ENCODE results near the gene RBM26. TPM values are rescaled to one million over a fixed set of nuclear protein-coding genes. Genes with fewer than 3 reads are reported as not detected.
A peak's percentile ranks its signal among the peaks of the same experiment; 100 is the strongest.

RBM26 gene
- polyA plus RNA-seq, 12 donors = 43.9 to 174 (median 62.2) TPM

DNA sequence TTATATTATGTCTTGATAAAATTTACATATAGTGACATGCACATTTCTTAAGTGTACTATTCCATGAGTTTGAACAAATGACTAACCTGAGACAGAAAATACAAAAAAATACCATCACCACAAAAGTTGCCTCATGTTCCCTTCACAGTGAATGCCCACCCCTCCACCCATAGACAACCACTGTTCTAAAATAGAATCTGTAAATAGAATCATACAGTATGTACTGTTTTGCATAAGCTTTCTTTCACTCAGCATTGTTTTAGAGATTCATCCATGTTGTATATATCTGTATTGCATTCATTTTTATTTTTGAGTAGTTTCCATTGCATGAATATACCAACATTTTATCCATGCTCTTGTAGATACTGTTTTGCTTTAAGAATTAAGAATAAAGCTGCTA, 23.3 kb upstream of the RBM26 start:
- DNase-seq = no peak

DNA sequence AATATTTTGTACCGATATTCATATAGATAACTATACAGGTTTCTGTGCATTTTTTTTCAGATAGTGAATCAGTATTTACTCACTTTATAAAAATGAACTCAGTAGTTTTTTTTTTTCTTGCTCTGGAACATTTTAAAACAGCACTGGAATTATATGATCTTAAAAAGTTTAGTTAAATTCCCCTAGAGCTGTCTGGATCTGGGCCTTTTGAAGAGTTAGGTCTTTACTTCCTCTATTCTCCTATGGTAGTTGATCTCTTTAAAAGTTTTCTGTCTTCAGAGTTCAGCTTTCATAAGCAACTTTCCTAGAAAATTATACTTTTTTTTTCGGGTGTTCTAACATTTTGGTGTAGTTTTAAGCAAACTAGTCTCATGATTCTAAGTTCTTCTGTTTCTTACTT, 21.8 kb upstream of the RBM26 start:
- DNase-seq = no peak

DNA sequence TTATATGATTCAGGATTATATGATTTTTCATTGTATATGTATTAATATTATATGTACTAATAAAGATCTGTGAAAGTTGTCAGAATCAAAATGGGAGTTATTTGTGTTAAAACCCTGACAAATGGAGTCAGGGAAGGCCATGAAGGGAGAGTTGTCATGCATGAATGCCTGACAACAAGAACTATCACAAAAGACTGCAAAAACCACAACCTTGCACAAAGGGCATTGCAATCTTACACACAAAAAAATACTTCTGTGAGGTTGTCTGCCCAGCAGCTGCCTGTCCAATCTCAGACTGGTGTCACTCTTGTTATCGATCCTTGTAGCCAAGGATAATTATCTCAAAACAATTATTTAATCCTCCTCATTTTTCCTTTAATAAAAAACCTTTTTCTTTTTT, 21.2 kb upstream of the RBM26 start:
- DNase-seq = no peak

DNA sequence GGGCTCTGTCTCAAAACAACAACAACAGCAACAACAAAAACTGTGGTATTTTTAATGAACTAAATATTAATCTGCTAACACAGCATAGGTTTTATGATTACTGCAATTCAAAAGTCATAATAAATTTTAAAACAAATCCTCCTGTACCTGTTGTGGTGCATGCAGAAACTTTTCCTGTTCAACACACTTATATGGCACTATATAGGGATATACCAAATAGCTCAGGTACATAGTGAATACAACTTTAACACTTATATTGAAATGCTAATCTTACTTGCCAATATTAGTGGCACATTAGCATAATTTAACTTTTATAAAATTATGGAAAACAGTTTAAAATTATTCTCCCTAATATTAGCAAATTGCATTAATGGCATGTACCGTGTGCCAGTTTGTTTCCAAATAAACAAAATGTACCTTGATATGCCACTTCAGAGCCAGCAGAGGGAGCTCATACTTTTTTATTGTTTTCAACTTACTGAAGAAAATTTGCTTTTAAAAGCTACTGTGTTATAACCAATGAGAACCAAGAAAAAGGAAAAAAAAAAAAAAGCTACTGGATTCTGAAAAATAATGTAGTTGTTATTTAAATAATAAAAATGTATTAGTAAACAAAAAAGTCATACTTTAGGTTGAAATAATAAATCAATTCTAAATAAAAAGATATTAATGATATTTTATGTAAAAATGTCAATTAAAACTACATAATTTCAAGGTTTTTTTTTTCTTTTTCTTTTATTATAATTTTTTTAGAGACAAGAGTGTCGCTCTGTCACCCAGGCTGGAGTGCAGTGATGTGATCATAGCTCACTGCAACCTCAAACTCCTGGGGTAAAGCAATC, 18.0 kb upstream of the RBM26 start:
- DNase-seq = peak; percentile 15

GRCh38 chr13:79423340-79423739, 17.3 kb upstream of the RBM26 start:
- no peak for DNase-seq

DNA sequence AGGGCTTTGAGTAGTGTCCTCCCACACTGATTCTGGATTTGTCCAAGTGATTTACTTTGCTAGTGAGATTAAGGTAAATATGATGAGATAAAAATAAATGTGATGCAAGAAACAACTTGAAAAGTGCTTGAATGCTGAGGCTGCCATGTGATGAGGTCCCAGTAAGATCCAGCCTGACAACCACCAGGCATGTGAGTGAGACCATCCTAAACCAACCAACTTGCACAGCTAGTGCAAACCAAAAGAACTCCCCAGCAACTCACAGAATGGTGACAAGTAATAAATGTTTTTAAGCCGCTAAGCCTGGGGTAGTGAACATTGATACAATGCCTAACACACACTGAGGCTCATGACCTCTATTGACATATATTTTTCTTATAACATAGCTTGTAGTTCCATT, 13.3 kb upstream of the RBM26 start:
- no peak for DNase-seq

GRCh38 chr13:79417741-79418140, 11.7 kb upstream of the RBM26 start:
- no peak for DNase-seq

DNA sequence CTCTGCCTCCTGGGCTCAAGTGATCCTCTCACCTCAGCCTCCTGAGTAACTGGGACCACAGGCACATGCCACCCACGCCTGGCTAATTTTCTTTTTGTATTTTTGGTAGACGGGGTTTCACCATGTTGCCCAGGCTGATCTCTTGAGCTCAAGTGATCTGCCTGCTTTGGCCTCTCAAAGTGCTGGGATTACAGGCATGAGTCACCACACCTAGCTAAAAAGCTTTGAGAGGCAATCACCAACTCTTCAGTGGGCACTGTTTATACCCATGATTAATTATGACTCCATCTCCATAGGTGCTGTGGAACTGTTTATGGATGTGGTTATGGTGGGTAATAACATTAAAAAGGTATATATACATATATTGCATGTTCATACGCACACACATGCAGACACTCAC, 7.5 kb upstream of the RBM26 start:
- DNase-seq = no peak

DNA sequence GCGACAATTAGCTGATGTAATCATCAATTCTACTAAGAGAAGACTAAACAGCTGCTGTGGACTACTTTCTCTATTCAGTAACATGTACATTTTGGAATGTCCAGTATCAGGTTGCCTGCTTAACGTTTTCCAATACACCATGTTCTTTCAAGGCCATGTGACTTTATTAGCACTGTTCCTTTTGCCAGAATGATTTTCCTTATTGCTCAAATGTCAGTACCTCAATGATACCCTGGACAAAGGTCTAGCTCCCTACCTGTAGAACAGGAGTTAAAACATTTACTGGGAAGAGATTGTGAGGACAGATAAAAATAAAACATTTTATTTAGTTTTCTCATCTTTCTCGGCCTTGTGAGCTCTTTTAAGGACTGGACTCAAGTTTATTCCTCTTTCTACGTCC, 3.8 kb upstream of the RBM26 start:
- no peak for DNase-seq

GRCh38 chr13:79407349-79407979, 1.4 kb upstream of the RBM26 start:
- DNase-seq = no peak

GRCh38 chr13:79406597-79406908, 498 bp upstream of the RBM26 start:
- no peak for DNase-seq

DNA sequence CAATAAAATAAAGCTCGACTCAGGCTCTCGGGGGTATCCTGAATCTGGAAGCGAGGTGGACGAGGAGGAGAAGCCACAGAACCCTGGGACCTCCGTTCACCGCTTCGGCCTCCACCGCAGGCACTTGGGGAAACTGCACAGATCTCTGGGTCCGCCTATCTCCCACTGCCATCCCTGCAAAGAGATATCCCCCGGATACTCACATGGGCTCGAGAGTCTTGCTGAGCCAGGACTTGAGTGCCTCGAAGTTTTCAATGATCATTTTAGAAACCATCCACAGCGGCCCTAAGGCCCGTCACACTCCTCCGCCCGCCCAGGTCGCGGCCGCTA, 589 bp downstream of the RBM26 start:
- peak; percentile 44 for DNase-seq

DNA sequence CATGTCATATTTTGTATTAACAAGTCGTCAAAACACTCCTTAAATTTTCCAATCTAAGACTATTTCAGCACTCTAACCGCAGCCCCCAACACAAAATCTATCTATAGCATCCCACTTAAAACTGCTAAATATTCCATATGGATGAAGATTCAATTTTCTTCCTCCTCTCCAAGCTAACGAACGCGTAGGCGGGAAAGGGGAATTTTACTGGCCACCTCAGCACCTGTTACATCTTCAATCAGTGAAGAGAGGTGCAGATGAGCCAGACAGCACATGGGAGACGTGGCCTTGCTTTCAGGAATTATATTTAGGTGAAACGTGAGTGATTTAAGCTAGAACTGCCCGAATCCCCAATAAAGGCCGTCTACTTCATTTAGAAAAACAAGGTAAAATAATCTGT, 1.1 kb downstream of the RBM26 start:
- DNase-seq = no peak

DNA sequence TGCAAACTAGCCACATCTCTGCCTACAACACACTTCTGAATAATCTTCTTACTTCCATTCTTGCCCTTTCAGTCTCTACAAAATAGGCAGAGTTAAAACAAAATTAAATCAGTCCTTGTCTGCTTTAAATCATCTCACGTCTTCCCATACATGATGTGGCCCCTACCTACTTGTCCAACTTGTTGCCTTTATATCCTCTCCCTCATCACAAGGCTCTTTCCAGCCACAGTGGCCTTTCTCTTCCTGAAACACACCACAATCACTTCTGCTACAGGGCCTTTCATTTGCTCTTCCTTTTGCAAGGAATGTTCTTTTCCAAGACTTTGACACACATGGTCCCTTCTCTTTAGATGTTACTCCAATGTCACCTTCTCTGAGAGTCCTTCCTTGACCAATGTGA, 1.7 kb downstream of the RBM26 start:
- DNase-seq = no peak

GRCh38 chr13:79403113-79403512, 2.9 kb downstream of the RBM26 start:
- DNase-seq = no peak

DNA sequence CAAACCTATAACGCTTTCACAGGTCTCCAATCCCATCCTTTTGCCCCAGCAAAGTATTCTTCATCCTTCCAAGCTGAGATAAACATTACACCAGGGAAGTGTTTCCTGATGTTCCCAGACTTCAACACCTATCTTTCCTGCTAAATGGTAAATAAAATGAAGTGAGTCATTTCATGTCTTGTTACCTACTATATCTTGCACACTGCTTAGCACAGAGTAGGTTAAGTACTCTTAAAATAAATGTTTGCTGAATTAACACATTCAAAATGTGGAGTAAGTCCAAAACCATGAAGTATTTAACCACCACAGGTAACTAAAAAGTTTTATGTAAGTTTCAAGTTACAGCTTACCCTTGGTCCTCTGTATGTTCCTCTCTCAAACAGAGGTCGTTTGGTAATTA, 3.4 kb downstream of the RBM26 start:
- DNase-seq = no peak

DNA sequence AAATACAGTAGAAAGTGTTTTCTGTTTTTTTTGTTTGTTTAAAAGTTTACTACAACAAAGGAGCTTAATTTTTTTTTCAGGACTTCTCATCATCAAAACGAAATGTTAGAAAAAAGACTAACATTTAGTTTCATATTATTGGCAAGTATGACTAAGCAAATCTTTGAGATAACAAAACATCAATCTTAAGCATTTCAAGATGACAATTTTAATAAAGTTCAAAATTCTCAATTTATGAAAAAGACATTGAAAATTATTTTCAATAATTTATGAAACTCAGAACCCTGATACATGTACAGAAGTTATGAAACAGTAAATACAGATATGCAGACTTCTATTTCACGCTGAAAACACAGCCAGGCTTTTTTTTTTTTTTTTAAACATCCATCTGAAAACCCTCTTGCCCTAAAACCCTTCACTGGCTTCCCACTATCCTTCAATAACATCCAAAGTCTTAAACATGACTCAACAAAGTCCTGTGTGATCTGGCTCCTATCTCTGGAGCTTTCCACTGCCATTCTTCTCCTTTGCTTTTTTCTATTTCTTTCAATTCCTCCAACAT, 3.9 kb downstream of the RBM26 start:
- DNase-seq = no peak

GRCh38 chr13:79401259-79402070, 4.6 kb downstream of the RBM26 start:
- no peak for DNase-seq

GRCh38 chr13:79398915-79399314, 7.1 kb downstream of the RBM26 start:
- DNase-seq = no peak

DNA sequence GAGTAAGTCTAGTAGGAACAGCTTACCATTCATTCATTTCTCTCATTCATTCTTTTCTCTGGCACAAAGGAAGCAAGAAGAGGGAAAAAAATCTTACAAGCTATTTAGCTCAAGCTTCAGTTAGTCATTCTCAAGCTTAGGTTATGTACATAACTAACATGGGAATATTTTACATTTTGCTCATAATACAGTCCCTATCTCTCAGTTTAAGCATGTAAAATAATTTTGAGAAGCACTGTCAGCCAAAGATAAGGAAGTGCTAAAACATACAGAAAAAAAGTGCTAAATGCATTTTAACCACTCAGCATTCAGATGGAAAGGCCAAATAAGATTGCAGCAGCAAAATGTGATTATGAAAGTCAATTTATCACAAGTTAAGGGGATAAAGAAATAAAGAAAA, 7.9 kb downstream of the RBM26 start:
- DNase-seq = no peak

DNA sequence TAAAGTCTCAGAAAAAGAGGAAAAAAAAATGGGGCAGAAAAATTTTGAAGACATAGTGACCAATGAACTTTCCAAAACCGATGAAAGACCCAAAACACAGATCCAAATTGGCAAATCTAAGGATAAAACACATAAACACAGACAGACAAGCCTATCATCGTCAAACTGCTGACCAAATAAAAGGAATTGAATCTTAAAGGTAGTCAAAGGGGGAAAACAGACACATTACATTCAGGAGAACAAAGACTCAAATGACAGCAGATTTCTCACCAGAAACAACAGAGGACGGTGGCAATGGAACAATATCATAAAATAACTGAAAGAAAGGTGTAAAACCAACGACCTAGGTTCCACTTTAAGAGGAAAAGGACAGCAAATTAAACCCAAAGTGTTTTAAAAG, 10.2 kb downstream of the RBM26 start:
- DNase-seq = no peak

GRCh38 chr13:79393564-79394249, 12.3 kb downstream of the RBM26 start:
- DNase-seq = no peak

All from muscle of arm (tissue), 12 donors.